ENCODE measurements around the gene STK25. TPM values are rescaled to one million over a fixed set of nuclear protein-coding genes. Genes with fewer than 3 reads are reported as not detected.
"Not testable (repeated sequence)": the region's sequence is repeated elsewhere in the genome, so short reads cannot be mapped to it uniquely, and the experiment has no call there.

Gene STK25
- total RNA-seq, 1 donor from 2014 or later, result 316 TPM

GRCh38 chr2:241456546-241456945 lies 51.8 kb downstream of the STK25 start:
- TF ChIP-seq CTCF (IDR thresholded peaks at IDR 0.05; ENCODE audit: insufficient read depth, low read length, poor library complexity, severe bottlenecking), result no peak
- DNase-seq (ENCODE audit: low read depth), result no peak
- H3K4me3 ChIP-seq (ENCODE audit: low read depth, low read length), result no peak overlapping the region
- H3K36me3 ChIP-seq (ENCODE audit: control insufficient read depth, insufficient read depth, low read length), result no peaks in the 10 kb centered on the region
- no peaks in the 10 kb centered on the region for H3K27me3 ChIP-seq (ENCODE audit: control insufficient read depth, insufficient read depth, low read length)

GRCh38 chr2:241454837-241455485 lies 53.4 kb downstream of the STK25 start:
- Histone ChIP-seq H3K4me3 (ENCODE audit: low read depth, low read length) (no peak overlapping the region), H3K36me3 (ENCODE audit: control insufficient read depth, insufficient read depth, low read length) (no peaks in the 10 kb centered on the region), H3K27me3 (ENCODE audit: control insufficient read depth, insufficient read depth, low read length) (no peaks in the 10 kb centered on the region)
- TF ChIP-seq CTCF (IDR thresholded peaks at IDR 0.05; ENCODE audit: insufficient read depth, low read length, poor library complexity, severe bottlenecking), result no peak
- no peak for DNase-seq (ENCODE audit: low read depth)

- H3K36me3 ChIP-seq (ENCODE audit: control insufficient read depth, insufficient read depth, low read length); H3K4me3 ChIP-seq (ENCODE audit: low read depth, low read length); H3K27me3 ChIP-seq (ENCODE audit: control insufficient read depth, insufficient read depth, low read length); DNase-seq (ENCODE audit: low read depth): not testable (repeated sequence)
These were observed 54.5 kb downstream of the STK25 start for GRCh38 chr2:241453919-241454318.

GRCh38 chr2:241451840-241452506 lies 56.4 kb downstream of the STK25 start:
- no peak overlapping the region for H3K4me3 ChIP-seq (ENCODE audit: low read depth, low read length)
- DNase-seq (ENCODE audit: low read depth), result no peak
- H3K27me3 ChIP-seq (ENCODE audit: control insufficient read depth, insufficient read depth, low read length), result no peaks in the 10 kb centered on the region
- H3K36me3 ChIP-seq (ENCODE audit: control insufficient read depth, insufficient read depth, low read length), result no peaks in the 10 kb centered on the region
- no peak for TF ChIP-seq CTCF (IDR thresholded peaks at IDR 0.05; ENCODE audit: insufficient read depth, low read length, poor library complexity, severe bottlenecking)

GRCh38 chr2:241450092-241450491 lies 58.3 kb downstream of the STK25 start:
- H3K4me3 ChIP-seq (ENCODE audit: low read depth, low read length); H3K27me3 ChIP-seq (ENCODE audit: control insufficient read depth, insufficient read depth, low read length); H3K36me3 ChIP-seq (ENCODE audit: control insufficient read depth, insufficient read depth, low read length); DNase-seq (ENCODE audit: low read depth): not testable (repeated sequence)

GRCh38 chr2:241445426-241445825 lies 63.0 kb downstream of the STK25 start:
- Histone ChIP-seq H3K4me3 (ENCODE audit: low read depth, low read length) (no peak overlapping the region), H3K36me3 (ENCODE audit: control insufficient read depth, insufficient read depth, low read length) (no peaks in the 10 kb centered on the region), H3K27me3 (ENCODE audit: control insufficient read depth, insufficient read depth, low read length) (no peaks in the 10 kb centered on the region)
- DNase-seq (ENCODE audit: low read depth), result no peak
- no peak for TF ChIP-seq CTCF (IDR thresholded peaks at IDR 0.05; ENCODE audit: insufficient read depth, low read length, poor library complexity, severe bottlenecking)

Data from kidney epithelial cell (primary cell).